RWPE1 (cell line): ENCODE results near the gene UNCX.
"Not testable (repeated sequence)": the region's sequence is repeated elsewhere in the genome, so short reads cannot be mapped to it uniquely, and the experiment has no call there.

Experiments used
- CTCF ChIA-PET: fragments of 350-600 bp; sonication (Branson Sonifier 250); formaldehyde crosslinking; extraction: SDS; loops from one replicate; lab custom pipeline; 2021; lab: Yijun Ruan, JAX
- POLR2A ChIA-PET: fragments of 400-600 bp; formaldehyde crosslinking; extraction: SDS; loops from one replicate; lab custom pipeline; 2020; ENCODE audit warnings: antibody characterized with exemption; ENCODE audit not compliant: low non-redundant PET; lab: Yijun Ruan, JAX
- DNase-seq: peaks from one replicate; pipeline ENCODE4 v3.0.0; 2012; ENCODE audit warnings: low spot score
- H3K27ac ChIP-seq: fragments of 450-650 bp; 2 replicates; pipeline ENCODE4 v1.5.1; 2017
- CTCF ChIP-seq: fragments of 450-650 bp; conservative IDR thresholded peaks from 2 replicates; pipeline ENCODE4 v1.5.1; 2017; ENCODE audit warnings: low read depth, mild to moderate bottlenecking

UNCX gene

GRCh38 chr7:1279041-1279440 is 46.4 kb downstream of the UNCX start:
- CTCF ChIA-PET: no interaction called here
- no peak overlapping the region for H3K27ac ChIP-seq
- no peak for TF ChIP-seq CTCF
- DNase-seq: no peak
- POLR2A ChIA-PET: no interaction called here

GRCh38 chr7:1279895-1280294 is 47.2 kb downstream of the UNCX start:
- CTCF ChIA-PET, DNase-seq, H3K27ac ChIP-seq, POLR2A ChIA-PET: not testable (repeated sequence)

GRCh38 chr7:1281068-1281467 is 48.4 kb downstream of the UNCX start:
- ChIA-PET POLR2A (no interaction called here), CTCF (no interaction called here)
- H3K27ac ChIP-seq: no peak overlapping the region
- TF ChIP-seq CTCF: no peak
- DNase-seq: no peak

- H3K27ac ChIP-seq: no peak overlapping the region
- CTCF ChIA-PET: interaction anchor here (0.6 to 1.0 kb wide), 2 partner anchors 296 to 1055 kb away, joined by 4 to 5 read pairs; no protein-coding TSS in a partner anchor
- DNase-seq: no peak
- no peak for TF ChIP-seq CTCF
- POLR2A ChIA-PET: no interaction called here
Observed at GRCh38 chr7:1282679-1283078, 50.0 kb downstream of the UNCX start.

- no peak for TF ChIP-seq CTCF
- no peak overlapping the region for H3K27ac ChIP-seq
- DNase-seq: no peak
- ChIA-PET POLR2A (no interaction called here), CTCF (interaction anchor here (0.6 to 1.0 kb wide), 2 partner anchors 296 to 1054 kb away, joined by 4 to 5 read pairs; no protein-coding TSS in a partner anchor)
Observed at GRCh38 chr7:1283337-1283736, 50.7 kb downstream of the UNCX start.

GRCh38 chr7:1283941-1284742 is 51.5 kb downstream of the UNCX start:
- no peak overlapping the region for H3K27ac ChIP-seq
- no peak for TF ChIP-seq CTCF

GRCh38 chr7:1284743-1285458 is 52.2 kb downstream of the UNCX start:
- POLR2A ChIA-PET: no interaction called here
- no peak for TF ChIP-seq CTCF
- no peak overlapping the region for H3K27ac ChIP-seq
- no peak for DNase-seq
- CTCF ChIA-PET: interaction anchor here (0.6 kb wide), 1 partner anchor 58 kb away, joined by 3 read pairs; no protein-coding TSS in a partner anchor

More at GRCh38 chr7:1283941-1284742, 51.5 kb downstream of the UNCX start:
- POLR2A ChIA-PET: no interaction called here
- DNase-seq: no peak
- CTCF ChIA-PET: interaction anchor here (0.5 kb wide), 1 partner anchor 12 kb away, joined by 4 read pairs; no protein-coding TSS in a partner anchor
